Measurements from ENCODE around the gene BORA.
"Not testable (repeated sequence)": the region's sequence is repeated elsewhere in the genome, so short reads cannot be mapped to it uniquely, and the experiment has no call there.

BORA gene

DNA sequence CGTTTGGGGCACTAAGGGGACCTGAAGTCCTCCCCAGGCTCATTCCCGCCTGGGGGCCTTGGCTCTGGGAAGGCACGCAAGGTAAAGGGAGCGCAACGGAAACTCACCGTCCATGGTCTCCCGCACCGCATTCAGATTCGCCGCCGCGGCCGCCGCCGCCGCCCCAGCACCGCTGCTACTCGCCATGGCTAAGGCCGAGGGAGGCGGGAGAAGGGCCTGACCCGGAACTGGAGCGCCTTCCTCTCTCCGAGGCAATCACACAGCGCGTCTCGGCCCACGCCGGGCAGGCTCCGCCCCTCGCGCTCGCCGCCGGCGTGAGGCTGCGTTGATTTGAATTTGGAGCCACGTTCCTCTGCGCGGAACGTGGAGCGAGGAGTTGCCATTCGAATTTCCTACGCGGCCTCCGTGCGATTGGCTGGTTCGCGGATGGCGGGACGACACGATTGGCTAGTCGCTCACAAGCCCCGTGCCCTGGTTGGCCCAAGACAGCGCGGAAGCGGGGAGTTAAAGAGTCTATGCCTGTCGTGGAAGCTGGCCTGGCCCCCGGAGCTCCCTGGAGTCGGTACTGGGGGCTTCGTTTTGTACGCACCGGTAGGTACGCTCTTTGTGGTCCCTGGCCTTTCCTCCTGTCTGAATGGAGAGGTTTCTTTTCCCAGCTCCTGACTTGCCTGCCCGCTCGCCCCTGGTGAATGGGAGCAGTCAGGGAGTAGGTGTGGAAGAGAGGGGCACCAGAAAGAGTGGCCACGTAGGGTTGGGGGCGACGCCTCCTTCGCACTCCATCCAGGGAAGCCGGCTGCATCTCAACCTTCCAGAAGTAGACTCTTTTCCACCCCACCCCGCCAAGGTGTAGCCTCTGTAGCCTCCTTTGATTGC is at the start of gene BORA, which contains the start of gene MZT1:
Gene BORA, plus strand, starts transcription at position 507 of the 873 bp plus-strand sequence. CDS start 1,018 bp downstream, outside the sequence.
Gene MZT1, minus strand, starts transcription at position 213 of the 873 bp plus-strand sequence. Its CDS starts 27 bp downstream, at position 186.
- peak; percentile 96 for DNase-seq

DNA sequence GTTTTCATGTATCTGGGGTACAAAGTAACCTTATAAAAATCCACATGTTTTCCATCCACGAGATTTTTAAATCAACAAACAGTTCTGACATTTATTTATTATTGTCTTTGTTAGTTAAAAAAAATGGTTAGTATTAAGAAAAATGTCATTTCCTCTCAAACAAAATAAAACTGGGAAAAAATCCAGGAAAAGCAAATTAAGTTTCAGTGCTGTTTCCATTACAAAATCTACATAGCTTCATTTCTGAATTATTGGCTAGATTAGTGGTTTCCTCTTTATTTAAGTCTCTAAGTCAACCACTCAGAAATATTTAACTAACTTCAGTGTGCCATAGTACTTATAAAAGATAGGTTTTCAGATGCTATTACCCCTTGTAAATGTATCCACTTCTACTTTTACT is 49.4 kb upstream of the BORA start:
- DNase-seq = no peak

GRCh38 chr13:72680353-72680752 is 47.4 kb upstream of the BORA start:
- no peak for DNase-seq

- no peak for DNase-seq
Observed at GRCh38 chr13:72686766-72687165, 41.0 kb upstream of the BORA start.

DNA sequence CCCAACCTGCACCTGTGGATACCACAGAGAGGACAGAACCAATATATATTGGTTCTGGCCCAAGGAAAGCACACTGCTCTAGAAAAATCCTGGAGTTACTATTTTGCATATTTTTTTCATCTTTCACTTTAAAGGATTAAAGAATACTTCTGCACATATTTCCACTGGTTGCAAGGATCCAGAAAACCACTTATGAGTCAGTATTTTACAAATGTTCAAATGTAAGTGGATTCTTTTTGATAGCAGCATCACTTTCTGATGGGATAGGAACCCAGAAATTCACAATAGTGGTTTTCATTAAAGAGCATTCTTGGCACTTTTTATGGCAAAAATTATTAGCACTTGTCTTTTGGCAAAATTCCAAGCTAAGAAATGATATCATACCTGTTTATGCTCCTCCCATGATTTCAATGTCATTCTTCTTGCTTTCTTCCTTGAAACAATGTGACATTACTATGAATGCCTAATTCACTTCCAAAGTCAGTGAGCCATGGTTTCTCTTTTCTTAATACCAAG is 38.5 kb upstream of the BORA start:
- no peak for DNase-seq

GRCh38 chr13:72692884-72693514 is 34.7 kb upstream of the BORA start:
- DNase-seq = no peak

GRCh38 chr13:72693832-72694231 is 33.9 kb upstream of the BORA start:
- DNase-seq = no peak

DNA sequence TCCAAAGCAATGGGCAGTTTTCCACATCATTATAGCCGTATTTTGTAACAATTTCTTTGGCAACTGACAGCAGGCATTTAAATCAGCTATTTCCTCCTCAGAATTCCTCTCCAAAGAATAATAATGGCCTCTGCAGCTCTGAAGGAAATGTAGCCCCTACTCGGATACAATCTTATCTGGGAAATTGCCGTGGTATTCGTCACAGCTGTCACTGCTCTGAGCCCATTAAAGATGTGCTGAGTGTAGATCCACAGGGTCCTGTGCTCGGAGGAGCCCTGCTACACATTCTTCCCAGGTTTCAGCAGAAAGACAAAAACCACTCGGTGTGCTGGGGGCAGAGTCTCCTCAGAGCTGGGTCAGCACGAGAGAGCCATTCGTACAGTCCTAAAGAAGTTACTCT is 33.4 kb upstream of the BORA start:
- DNase-seq = no peak

GRCh38 chr13:72696579-72696978 is 31.1 kb upstream of the BORA start:
- no peak for DNase-seq

DNA sequence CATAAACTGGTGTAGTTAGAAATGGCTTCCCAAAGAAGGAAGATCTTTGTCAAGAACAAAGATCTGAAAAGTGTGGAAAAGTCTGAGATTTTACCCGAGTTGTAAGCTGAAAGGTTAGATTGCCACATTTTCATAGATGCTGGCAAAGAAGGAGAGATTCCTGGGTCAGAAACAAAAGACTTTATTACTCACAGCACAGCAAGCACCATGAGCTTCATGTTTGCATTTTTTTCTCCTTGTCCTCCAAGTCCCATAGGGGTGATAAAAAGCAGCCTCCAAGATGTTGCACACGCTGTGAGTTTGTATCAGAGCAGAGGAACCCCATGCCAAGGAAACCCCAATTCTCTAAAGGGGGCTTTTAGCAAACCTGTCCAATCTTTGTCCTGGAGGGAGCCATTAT is 29.6 kb upstream of the BORA start:
- DNase-seq = no peak

DNA sequence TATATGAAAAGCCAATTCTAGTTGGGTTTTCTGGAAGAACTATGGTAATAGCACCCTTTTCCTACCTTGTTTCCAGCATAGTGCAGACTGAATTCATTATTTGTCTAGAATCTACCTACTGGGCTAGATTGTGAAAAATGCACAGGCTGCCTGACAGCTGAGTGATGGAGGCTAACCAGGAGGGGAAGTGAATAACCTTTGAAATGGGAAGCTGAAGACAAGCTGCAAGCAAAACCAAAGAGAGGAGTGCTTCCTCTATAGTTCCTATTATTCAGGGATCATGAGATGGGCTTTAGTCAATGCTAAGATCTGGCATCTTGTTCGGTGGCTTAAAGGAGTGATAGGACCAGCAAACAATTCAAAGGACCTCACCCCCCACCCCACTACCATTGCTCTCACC is 27.2 kb upstream of the BORA start:
- no peak for DNase-seq

DNA sequence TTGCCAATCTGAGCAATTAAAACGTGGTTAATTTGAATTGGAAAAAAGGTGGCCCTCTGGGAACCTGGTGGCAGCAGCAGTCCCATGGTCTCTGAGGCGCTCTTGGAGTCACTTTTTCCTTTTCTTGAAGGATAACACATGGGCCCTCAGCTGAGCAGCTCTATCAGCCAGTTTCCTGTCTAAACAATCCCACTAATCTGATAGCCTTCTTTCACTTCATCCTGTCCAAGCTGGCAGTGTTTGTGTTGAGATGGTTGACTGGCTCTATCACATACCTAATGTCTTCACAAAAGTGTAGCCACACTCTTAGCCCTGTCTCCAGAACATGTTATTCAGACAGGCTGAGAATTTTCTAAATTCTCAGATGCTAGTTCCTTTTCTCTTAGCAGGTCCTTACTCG is 10.9 kb upstream of the BORA start:
- DNase-seq = no peak

DNA sequence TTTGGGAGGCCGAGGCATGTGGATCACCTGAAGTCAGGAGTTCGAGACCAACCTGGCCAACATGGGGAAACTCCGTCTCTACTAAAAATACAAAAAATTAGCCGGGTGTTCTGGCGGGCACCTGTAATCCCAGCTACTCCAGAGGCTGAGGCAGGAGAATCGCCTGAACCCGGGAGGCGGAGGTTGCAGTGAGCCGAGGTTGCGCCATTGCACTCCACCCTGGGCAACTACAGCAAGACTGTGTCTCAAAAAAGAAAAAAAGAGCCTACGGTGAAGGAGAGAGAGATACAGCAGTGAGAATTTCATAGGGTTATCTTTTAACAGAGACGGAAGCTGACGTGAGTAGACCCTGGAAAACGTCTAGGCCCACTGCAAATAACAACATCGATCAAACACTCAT is 1.5 kb upstream of the BORA start:
- not testable (repeated sequence) for DNase-seq

DNA sequence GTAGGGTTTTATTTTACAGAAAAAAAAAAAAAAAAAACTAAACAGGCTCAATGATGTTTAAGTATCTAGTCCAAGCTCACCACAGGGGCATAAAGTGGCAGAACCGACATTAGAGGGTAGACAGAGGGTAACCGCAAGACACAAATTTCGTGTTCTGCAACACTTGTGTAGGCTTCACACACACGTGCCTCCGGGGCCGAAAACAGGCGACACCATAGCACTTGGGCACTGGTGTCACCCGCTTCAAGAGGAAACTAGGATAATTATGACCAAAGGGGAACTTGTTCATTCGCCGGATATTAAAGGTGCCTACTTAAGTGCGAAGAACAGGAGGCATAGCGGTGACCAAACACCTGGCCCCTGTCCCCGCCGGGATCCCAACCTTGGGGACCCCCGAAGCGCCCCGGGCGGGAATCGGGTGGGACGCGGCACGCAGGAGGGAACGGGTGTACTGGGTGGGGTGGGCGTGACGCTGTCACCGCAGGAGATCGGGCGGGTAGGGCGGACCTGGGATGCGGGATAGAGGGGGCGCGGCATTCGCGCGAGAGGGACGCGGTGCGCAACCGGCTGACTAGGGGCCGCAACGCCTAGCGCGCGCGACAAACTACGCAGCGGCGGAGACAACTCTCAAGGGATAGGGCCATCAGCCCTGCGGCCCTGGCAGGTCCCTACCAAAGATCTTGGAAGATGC is 852 bp upstream of the BORA start:
- peak; percentile 34 for DNase-seq

DNA sequence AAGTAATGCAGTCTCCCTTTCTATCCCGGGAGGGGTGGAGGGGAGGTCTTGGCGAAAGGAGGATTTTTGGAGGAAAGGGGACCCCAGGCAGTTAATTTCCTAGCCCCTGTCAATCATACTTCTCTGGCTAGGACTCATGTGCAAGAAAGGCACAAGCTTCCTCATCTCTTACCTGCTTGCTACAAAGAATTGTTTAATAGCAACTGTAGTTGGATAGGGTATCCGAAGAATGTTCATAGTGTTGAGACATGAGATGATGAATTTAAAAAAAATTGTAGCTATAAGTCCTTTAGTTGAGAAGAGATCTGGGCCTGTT is 525 bp downstream of the BORA start:
- no peak for DNase-seq

GRCh38 chr13:72737033-72737432 is 9.3 kb downstream of the BORA start:
- no peak for DNase-seq

GRCh38 chr13:72740015-72740414 is 12.3 kb downstream of the BORA start:
- DNase-seq = no peak

DNA sequence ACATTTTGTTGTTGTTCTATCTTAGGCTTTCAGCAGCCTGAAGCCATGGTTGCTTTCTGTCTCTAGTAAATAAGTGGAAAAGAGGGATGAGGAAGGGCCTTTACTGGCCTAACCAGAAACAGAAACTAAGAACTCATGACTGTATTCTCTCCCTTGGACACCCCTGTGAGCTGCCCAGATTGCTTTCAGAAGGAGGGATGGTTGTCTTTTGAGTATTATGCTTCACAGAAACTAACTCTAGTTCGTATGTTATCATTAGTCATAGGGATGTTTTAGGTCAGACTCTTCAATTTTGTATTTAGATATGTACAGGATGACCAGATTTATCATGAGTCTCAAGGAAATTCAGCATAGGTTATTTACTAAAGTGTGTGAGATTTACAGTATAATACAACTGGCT is 17.5 kb downstream of the BORA start:
- no peak for DNase-seq

DNA sequence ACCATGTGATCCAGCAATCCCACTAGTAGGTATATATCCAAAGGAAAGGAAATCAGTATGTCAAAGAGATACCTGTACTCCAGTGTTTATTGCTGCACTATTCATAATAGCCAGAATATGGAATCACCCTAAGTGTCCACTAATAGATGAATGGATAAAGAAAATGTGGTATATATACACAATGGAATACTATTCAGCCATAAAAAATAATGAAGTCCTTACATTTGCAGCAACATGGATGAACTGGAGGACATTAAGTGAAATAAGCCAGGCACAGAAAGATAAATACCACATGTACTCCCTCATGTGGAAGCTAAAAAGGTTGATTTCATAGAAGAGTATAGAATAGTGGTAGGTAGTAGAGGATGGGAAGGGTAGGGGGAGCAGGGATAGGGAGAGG is 23.5 kb downstream of the BORA start:
- DNase-seq = no peak

- no peak for DNase-seq
Observed at GRCh38 chr13:72754111-72754510, 26.4 kb downstream of the BORA start.

GRCh38 chr13:72757792-72758535 is 30.2 kb downstream of the BORA start:
- no peak for DNase-seq

GRCh38 chr13:72760189-72760588 is 32.5 kb downstream of the BORA start:
- DNase-seq = no peak

GRCh38 chr13:72763411-72763810 is 35.7 kb downstream of the BORA start:
- no peak for DNase-seq

All from CD4-positive, alpha-beta T cell treated with Interleukin-21 for 1 hour (primary cell).